HG03558 (cell line): ENCODE results near the gene GREB1.
A peak's percentile ranks its signal among the peaks of the same experiment; 100 is the strongest.

Source experiments
- ATAC-seq: cut with Tn5 transposase; IDR thresholded peaks from one replicate; pipeline ENCODE4 v1.9.1; 2021; ENCODE audit warnings: moderate number of reproducible peaks; ENCODE audit not compliant: unreplicated experiment; ENCODE audit errors: extremely low read depth

GREB1 gene

GRCh38 chr2:11533278-11534070 lies at the start of gene GREB1:
Gene GREB1 (plus strand): TSS chr2:11534045. CDS start chr2:11556615, 22,570 bp downstream.
- no peak for ATAC-seq

- ATAC-seq = no peak
Observed at GRCh38 chr2:11488809-11489208, 45.0 kb upstream of the GREB1 start.

GRCh38 chr2:11490194-11490593 lies 43.7 kb upstream of the GREB1 start:
- no peak for ATAC-seq

- ATAC-seq = no peak
Observed at GRCh38 chr2:11491348-11491933, 42.4 kb upstream of the GREB1 start.

GRCh38 chr2:11492244-11492643 lies 41.6 kb upstream of the GREB1 start:
- ATAC-seq = no peak

- ATAC-seq = no peak
Observed at GRCh38 chr2:11492720-11493119, 41.1 kb upstream of the GREB1 start.

GRCh38 chr2:11493282-11493681 lies 40.6 kb upstream of the GREB1 start:
- no peak for ATAC-seq

GRCh38 chr2:11494310-11494709 lies 39.5 kb upstream of the GREB1 start:
- ATAC-seq = no peak

GRCh38 chr2:11495844-11496681 lies 37.8 kb upstream of the GREB1 start:
- no peak for ATAC-seq

- peak; percentile 76 for ATAC-seq
Observed at GRCh38 chr2:11498543-11499034, 35.3 kb upstream of the GREB1 start.

- ATAC-seq = no peak
Observed at GRCh38 chr2:11499081-11499743, 34.6 kb upstream of the GREB1 start.

- ATAC-seq = no peak
Observed at GRCh38 chr2:11500702-11501303, 33.0 kb upstream of the GREB1 start.

- ATAC-seq = no peak
Observed at GRCh38 chr2:11502740-11503292, 31.0 kb upstream of the GREB1 start.

- ATAC-seq = no peak
Observed at GRCh38 chr2:11503354-11503927, 30.4 kb upstream of the GREB1 start.

GRCh38 chr2:11505652-11506610 lies 27.9 kb upstream of the GREB1 start:
- no peak for ATAC-seq

GRCh38 chr2:11506611-11506969 lies 27.3 kb upstream of the GREB1 start:
- ATAC-seq = no peak

- no peak for ATAC-seq
Observed at GRCh38 chr2:11507517-11507916, 26.3 kb upstream of the GREB1 start.

GRCh38 chr2:11508279-11508678 lies 25.6 kb upstream of the GREB1 start:
- ATAC-seq = no peak
